HG03097 (cell line): Measurements from ENCODE around the gene PNMA5.
A peak's percentile ranks its signal among the peaks of the same experiment; 100 is the strongest.
"Not testable (repeated sequence)": the region's sequence is repeated elsewhere in the genome, so short reads cannot be mapped to it uniquely, and the experiment has no call there.

Experiments
- ATAC-seq: cut with Tn5 transposase; IDR thresholded peaks from one replicate; pipeline ENCODE4 v1.9.1; 2021; ENCODE audit not compliant: unreplicated experiment, low FRiP score

The PNMA5 gene

GRCh38 chrX:152993933-152994332 is at the start of gene PNMA5:
Gene PNMA5, minus strand, starts transcription at chrX:152994116. Its CDS starts 2,518 bp downstream, at chrX:152991598.
- ATAC-seq = no peak

- ATAC-seq = peak; percentile 59
Observed at GRCh38 chrX:153032397-153033118, 38.6 kb upstream of the PNMA5 start.

GRCh38 chrX:153030801-153031200 is 36.9 kb upstream of the PNMA5 start:
- ATAC-seq = no peak

- ATAC-seq = no peak
Observed at GRCh38 chrX:153029875-153030274, 36.0 kb upstream of the PNMA5 start.

GRCh38 chrX:153029162-153029561 is 35.2 kb upstream of the PNMA5 start:
- ATAC-seq = no peak

GRCh38 chrX:153028487-153028886 is 34.6 kb upstream of the PNMA5 start:
- not testable (repeated sequence) for ATAC-seq

- not testable (repeated sequence) for ATAC-seq
Observed at GRCh38 chrX:153026501-153026900, 32.6 kb upstream of the PNMA5 start.

GRCh38 chrX:153019166-153019565 is 25.2 kb upstream of the PNMA5 start:
- ATAC-seq = no peak

- not testable (repeated sequence) for ATAC-seq
Observed at GRCh38 chrX:153017174-153017573, 23.3 kb upstream of the PNMA5 start.

GRCh38 chrX:153004780-153005179 is 10.9 kb upstream of the PNMA5 start:
- ATAC-seq = no peak

- no peak for ATAC-seq
Observed at GRCh38 chrX:153003981-153004380, 10.1 kb upstream of the PNMA5 start.

GRCh38 chrX:153002182-153002581 is 8.3 kb upstream of the PNMA5 start:
- not testable (repeated sequence) for ATAC-seq

- no peak for ATAC-seq
Observed at GRCh38 chrX:152997337-152997736, 3.4 kb upstream of the PNMA5 start.

- no peak for ATAC-seq
Observed at GRCh38 chrX:152992115-152992514, 1.8 kb downstream of the PNMA5 start.

- ATAC-seq = no peak
Observed at GRCh38 chrX:152991123-152991522, 2.8 kb downstream of the PNMA5 start.

- no peak for ATAC-seq
Observed at GRCh38 chrX:152989292-152989658, 4.6 kb downstream of the PNMA5 start.

- ATAC-seq = no peak
Observed at GRCh38 chrX:152988536-152989291, 5.2 kb downstream of the PNMA5 start.

GRCh38 chrX:152987801-152988200 is 6.1 kb downstream of the PNMA5 start:
- no peak for ATAC-seq

- ATAC-seq = not testable (repeated sequence)
Observed at GRCh38 chrX:152987156-152987555, 6.8 kb downstream of the PNMA5 start.

- ATAC-seq = not testable (repeated sequence)
Observed at GRCh38 chrX:152985383-152985782, 8.5 kb downstream of the PNMA5 start.

GRCh38 chrX:152968193-152968592 is 25.7 kb downstream of the PNMA5 start:
- ATAC-seq = no peak

- no peak for ATAC-seq
Observed at GRCh38 chrX:152960115-152960514, 33.8 kb downstream of the PNMA5 start.
